Activated CD4-positive, alpha-beta T cell treated with anti-CD3 and anti-CD28 coated beads, Interleukin-2, amount 10 ng/mL, durations not matched to agents 24 days and 14 days (primary cell): ENCODE results near the gene LIN28B. TPM values are rescaled to one million over a fixed set of nuclear protein-coding genes. Genes with fewer than 3 reads are reported as not detected.
"Not testable (repeated sequence)": the region's sequence is repeated elsewhere in the genome, so short reads cannot be mapped to it uniquely, and the experiment has no call there.

Experiments
- DNase-seq: peaks from one replicate; pipeline ENCODE4 v3.0.0; 2022
- H3K27ac Mint-ChIP-seq: one replicate; pipeline ENCODE4 v1.8.0; 2022; ENCODE audit warnings: mild to moderate bottlenecking, mixed read lengths
- H3K27me3 Mint-ChIP-seq: one replicate; pipeline ENCODE4 v1.8.0; 2022; ENCODE audit warnings: mixed read lengths
- H3K36me3 Mint-ChIP-seq: one replicate; pipeline ENCODE4 v1.8.0; 2022; ENCODE audit warnings: low read depth, mild to moderate bottlenecking, mixed read lengths
- H3K4me1 Mint-ChIP-seq: one replicate; pipeline ENCODE4 v1.8.0; 2021; ENCODE audit warnings: mixed read lengths
- H3K4me3 Mint-ChIP-seq: one replicate; pipeline ENCODE4 v1.8.0; 2022; ENCODE audit warnings: mild to moderate bottlenecking, moderate library complexity, mixed read lengths
- H3K9me3 Mint-ChIP-seq: one replicate; pipeline ENCODE4 v1.8.0; 2021; ENCODE audit warnings: mixed read lengths
- intact Hi-C: fragments of 100-400 bp; cut with micrococcal nuclease; formaldehyde crosslinking; loops from one replicate; pipeline ENCODE4 v1.15.1; 2023
- total RNA-seq: library from RNA; stranded (reverse); gene quantifications from 2 replicates; pipeline ENCODE4 v1.2.3, GENCODE V29; 2022

Gene LIN28B
- total RNA-seq, 1 donor from 2014 or later: not detected

GRCh38 chr6:104949206-104949605 is 7.7 kb upstream of the LIN28B start:
- intact Hi-C loops: no loop called here
- Mint-ChIP-seq H3K9me3 (peaks cover 5% of the 10 kb centered on the region), H3K27me3 (peaks cover 39% of the 10 kb centered on the region), H3K36me3 (no peaks in the 10 kb centered on the region), H3K27ac (no peak overlapping the region), H3K4me1 (peaks cover 5% of the 10 kb centered on the region), H3K4me3 (no peak overlapping the region)
- DNase-seq: no peak

GRCh38 chr6:104951677-104952076 is 5.2 kb upstream of the LIN28B start:
- no peak for DNase-seq
- Mint-ChIP-seq H3K4me1 (peaks cover 8% of the 10 kb centered on the region), H3K4me3 (no peak overlapping the region), H3K27me3 (peaks cover 54% of the 10 kb centered on the region), H3K27ac (no peak overlapping the region), H3K9me3 (peaks cover 11% of the 10 kb centered on the region), H3K36me3 (no peaks in the 10 kb centered on the region)
- intact Hi-C loops: no loop called here

GRCh38 chr6:104952911-104953399 is 4.0 kb upstream of the LIN28B start:
- Mint-ChIP-seq H3K36me3 (peaks cover 2% of the 10 kb centered on the region), H3K4me3 (no peak overlapping the region), H3K4me1 (peaks cover 14% of the 10 kb centered on the region), H3K27ac (no peak overlapping the region), H3K9me3 (peaks cover 18% of the 10 kb centered on the region), H3K27me3 (peaks cover 65% of the 10 kb centered on the region)
- intact Hi-C loops: no loop called here
- no peak for DNase-seq

- peaks cover 18% of the 10 kb centered on the region for H3K9me3 Mint-ChIP-seq
- H3K4me3 Mint-ChIP-seq, H3K36me3 Mint-ChIP-seq, DNase-seq, intact Hi-C loops, H3K27ac Mint-ChIP-seq: not testable (repeated sequence)
- peaks cover 14% of the 10 kb centered on the region for H3K4me1 Mint-ChIP-seq
- peaks cover 71% of the 10 kb centered on the region for H3K27me3 Mint-ChIP-seq
These were observed 3.3 kb upstream of the LIN28B start for GRCh38 chr6:104953400-104954189.

GRCh38 chr6:104954190-104954797 is 2.6 kb upstream of the LIN28B start:
- intact Hi-C loops: no loop called here
- H3K27me3 Mint-ChIP-seq: peaks cover 73% of the 10 kb centered on the region
- H3K4me3 Mint-ChIP-seq: no peak overlapping the region
- H3K9me3 Mint-ChIP-seq: peaks cover 18% of the 10 kb centered on the region
- DNase-seq: no peak
- peaks cover 14% of the 10 kb centered on the region for H3K4me1 Mint-ChIP-seq
- peaks cover 2% of the 10 kb centered on the region for H3K36me3 Mint-ChIP-seq
- H3K27ac Mint-ChIP-seq: no peak overlapping the region

- no peak for DNase-seq
- Mint-ChIP-seq H3K9me3 (peaks cover 18% of the 10 kb centered on the region), H3K4me1 (peaks cover 14% of the 10 kb centered on the region), H3K4me3 (no peak overlapping the region), H3K36me3 (peaks cover 2% of the 10 kb centered on the region), H3K27ac (no peak overlapping the region), H3K27me3 (peaks cover 73% of the 10 kb centered on the region)
- intact Hi-C loops: no loop called here
These were observed 1.4 kb upstream of the LIN28B start for GRCh38 chr6:104955491-104955890.

- no peak overlapping the region for H3K27ac Mint-ChIP-seq
- H3K36me3 Mint-ChIP-seq: peaks cover 2% of the 10 kb centered on the region
- H3K4me3 Mint-ChIP-seq: no peak overlapping the region
- intact Hi-C loops: no loop called here
- H3K27me3 Mint-ChIP-seq: peaks cover 71% of the 10 kb centered on the region
- peaks cover 18% of the 10 kb centered on the region for H3K9me3 Mint-ChIP-seq
- peaks cover 14% of the 10 kb centered on the region for H3K4me1 Mint-ChIP-seq
- no peak for DNase-seq
These were observed 778 bp upstream of the LIN28B start for GRCh38 chr6:104955927-104956730.

GRCh38 chr6:104957301-104958177 is 632 bp downstream of the LIN28B start:
- Mint-ChIP-seq H3K4me1 (peaks cover 14% of the 10 kb centered on the region), H3K27ac (no peak overlapping the region), H3K36me3 (peaks cover 2% of the 10 kb centered on the region), H3K4me3 (peak overlapping the region; percentile 68), H3K27me3 (peaks cover 61% of the 10 kb centered on the region), H3K9me3 (peaks cover 18% of the 10 kb centered on the region)
- no peak for DNase-seq
- intact Hi-C loops: loop anchor here (2.0 kb wide), 1 partner anchor 17 kb away; no protein-coding TSS in a partner anchor

- intact Hi-C loops: loop anchor here (2.0 kb wide), 1 partner anchor 18 kb away; no protein-coding TSS in a partner anchor
These were observed 1.5 kb downstream of the LIN28B start for GRCh38 chr6:104958178-104959025.

GRCh38 chr6:104959026-104959858 is 2.3 kb downstream of the LIN28B start:
- Mint-ChIP-seq H3K9me3 (peaks cover 13% of the 10 kb centered on the region), H3K27me3 (peaks cover 49% of the 10 kb centered on the region), H3K4me1 (peaks cover 9% of the 10 kb centered on the region), H3K4me3 (no peak overlapping the region), H3K27ac (no peak overlapping the region), H3K36me3 (peaks cover 2% of the 10 kb centered on the region)
- DNase-seq: no peak
- intact Hi-C loops: loop anchor here (2.0 kb wide), 1 partner anchor 18 kb away; no protein-coding TSS in a partner anchor

More at GRCh38 chr6:104958178-104959025, 1.5 kb downstream of the LIN28B start:
- Mint-ChIP-seq H3K27me3 (peaks cover 54% of the 10 kb centered on the region), H3K9me3 (peaks cover 15% of the 10 kb centered on the region), H3K36me3 (peaks cover 2% of the 10 kb centered on the region), H3K27ac (no peak overlapping the region), H3K4me1 (peaks cover 11% of the 10 kb centered on the region), H3K4me3 (no peak overlapping the region)
- no peak for DNase-seq

- no peak overlapping the region for H3K27ac Mint-ChIP-seq
- no peaks in the 10 kb centered on the region for H3K4me1 Mint-ChIP-seq
- H3K27me3 Mint-ChIP-seq: peaks cover 3% of the 10 kb centered on the region
- no peaks in the 10 kb centered on the region for H3K36me3 Mint-ChIP-seq
- intact Hi-C loops: no loop called here
- H3K4me3 Mint-ChIP-seq: no peak overlapping the region
- no peaks in the 10 kb centered on the region for H3K9me3 Mint-ChIP-seq
- DNase-seq: no peak
These were observed 12.2 kb downstream of the LIN28B start for GRCh38 chr6:104969108-104969507.
